HG02970 (cell line): ENCODE results near the gene MAGEA9.
"Not testable (repeated sequence)": the region's sequence is repeated elsewhere in the genome, so short reads cannot be mapped to it uniquely, and the experiment has no call there.

ENCODE experiments used
- ATAC-seq: cut with Tn5 transposase; IDR thresholded peaks from one replicate; pipeline ENCODE4 v1.9.1; 2021; ENCODE audit warnings: mild to moderate bottlenecking, moderate library complexity, moderate number of reproducible peaks; ENCODE audit not compliant: unreplicated experiment, low FRiP score

MAGEA9 gene

GRCh38 chrX:149804102-149804501 is 22.4 kb downstream of the MAGEA9 start:
- no peak for ATAC-seq

GRCh38 chrX:149807747-149808458 is 26.2 kb downstream of the MAGEA9 start:
- no peak for ATAC-seq

DNA sequence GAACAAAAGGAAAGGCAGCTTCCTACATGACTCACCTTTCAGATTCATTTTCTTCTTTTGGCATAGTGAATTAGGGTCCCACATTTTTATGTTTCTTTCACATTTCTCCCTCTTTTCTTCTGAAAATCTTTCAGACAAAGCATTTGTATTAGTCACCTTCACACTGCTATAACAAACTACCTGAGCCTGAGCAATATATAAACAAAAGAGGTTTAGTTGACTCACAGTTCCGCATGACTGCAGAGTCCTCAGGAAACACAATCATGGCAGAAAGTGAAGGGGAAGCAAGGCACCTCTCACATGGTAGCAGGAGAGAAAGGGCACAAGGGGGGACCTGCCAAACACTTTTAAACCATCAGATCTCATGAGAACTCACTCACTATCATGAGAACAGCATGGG is 36.9 kb downstream of the MAGEA9 start:
- ATAC-seq = no peak

DNA sequence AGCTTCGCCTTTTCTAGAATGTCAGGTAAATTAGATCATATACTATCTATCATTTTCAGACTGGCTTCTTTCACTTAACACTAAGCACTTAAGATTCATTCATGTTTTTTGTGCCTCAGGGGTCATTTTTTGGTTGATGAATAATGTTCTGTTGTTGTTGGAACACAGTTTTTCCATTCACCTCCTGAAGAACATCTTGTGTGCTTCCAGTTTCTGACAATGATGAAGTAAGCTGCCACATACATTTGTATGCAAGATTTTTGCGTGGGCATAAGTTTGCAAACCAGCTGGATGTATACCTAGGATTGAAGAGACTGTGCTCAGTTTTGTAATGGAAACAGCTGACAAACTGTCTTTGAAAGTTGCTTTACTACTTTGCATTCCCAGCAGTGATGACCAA is 37.6 kb downstream of the MAGEA9 start:
- no peak for ATAC-seq

- ATAC-seq = no peak
Observed at GRCh38 chrX:149825424-149825823, 43.7 kb downstream of the MAGEA9 start.

GRCh38 chrX:149827254-149827653 is 45.5 kb downstream of the MAGEA9 start:
- ATAC-seq = no peak

GRCh38 chrX:149829751-149830191 is 48.0 kb downstream of the MAGEA9 start:
- no peak for ATAC-seq

DNA sequence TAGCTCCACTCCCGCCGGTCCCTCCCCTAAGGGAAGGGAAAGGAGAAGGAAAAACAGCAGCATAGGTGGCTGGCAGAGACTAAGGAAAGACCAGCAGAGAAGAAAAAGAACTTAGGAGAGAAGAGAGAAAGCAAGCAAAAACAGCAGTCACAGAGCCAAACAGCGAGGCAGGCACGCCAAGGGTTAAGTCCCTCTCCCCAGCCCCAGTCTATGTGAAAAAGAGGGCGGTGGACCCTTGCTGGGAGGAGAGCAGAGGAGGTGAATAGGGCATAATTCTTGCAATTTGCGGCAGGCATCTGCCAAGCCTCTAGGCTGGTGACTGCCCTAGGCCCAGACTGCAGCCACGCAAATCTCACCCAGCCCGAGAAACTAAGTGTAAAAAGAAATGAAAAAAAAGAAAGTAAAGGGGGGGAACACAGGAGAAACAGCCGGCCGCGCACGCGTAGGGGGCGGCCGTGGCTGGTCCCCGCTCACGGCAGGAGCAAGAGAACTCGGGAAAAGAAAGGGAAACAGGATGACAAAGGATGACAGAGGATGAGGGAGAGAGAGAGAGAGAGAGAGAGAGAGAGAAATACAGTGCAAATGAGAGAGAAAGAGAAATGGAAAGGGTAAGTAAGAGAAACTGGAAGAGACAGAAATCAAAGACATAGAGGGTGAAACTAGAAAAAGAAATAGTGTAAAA is 48.6 kb downstream of the MAGEA9 start:
- no peak for ATAC-seq

- ATAC-seq = no peak
Observed at GRCh38 chrX:149831473-149831872, 49.7 kb downstream of the MAGEA9 start.

- not testable (repeated sequence) for ATAC-seq
Observed at GRCh38 chrX:149836728-149837127, 55.0 kb downstream of the MAGEA9 start.

DNA sequence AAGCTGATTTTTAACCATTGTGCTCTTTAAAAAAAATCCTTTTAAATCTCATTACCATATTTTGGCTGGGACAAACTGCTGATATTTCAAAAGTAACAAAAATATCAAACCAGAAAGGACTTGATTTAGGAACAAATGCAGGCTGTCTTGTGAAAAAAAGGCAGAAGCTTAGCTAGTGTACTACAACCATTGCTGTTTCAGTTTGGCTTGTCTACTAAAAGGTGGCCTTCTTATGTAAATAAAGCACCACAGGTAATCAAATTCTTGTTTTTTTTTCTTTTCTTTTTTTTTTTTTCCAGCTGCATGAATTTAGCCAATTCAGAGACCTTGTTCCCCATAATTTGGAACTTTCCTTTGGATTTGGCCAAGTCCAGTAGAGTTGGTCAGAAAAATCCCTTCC is 55.4 kb downstream of the MAGEA9 start:
- no peak for ATAC-seq
